Endothelial cell of umbilical vein (primary cell): ENCODE measurements around the gene DOK1.

Source experiments
- EZH2 ChIP-seq: IDR thresholded peaks from 2 replicates; pipeline ENCODE4 v1.6.1; 2012; ENCODE audit warnings: borderline replicate concordance, low read depth, mild to moderate bottlenecking, moderate library complexity, low read length, inconsistent platforms; ENCODE audit not compliant: severe bottlenecking
- POLR2AphosphoS5 ChIP-seq: IDR thresholded peaks from 2 replicates; pipeline ENCODE4 v1.6.1; 2012; ENCODE audit warnings: low read depth, mild to moderate bottlenecking, control low read depth, low read length, moderate library complexity; ENCODE audit not compliant: insufficient read depth
- TF ChIP-seq, protein P1 (sequence below), 2 donors: IDR thresholded peaks; 1 replicate in 1 of 2; 2 replicates in 1 of 2; pipeline ENCODE4 v1.5.1; 2011; ENCODE audit warnings: low read length in 2 of 2, mild to moderate bottlenecking in 2 of 2, moderate library complexity in 2 of 2, control low read depth in 1 of 2, inconsistent platforms in 1 of 2, low read depth in 1 of 2; ENCODE audit not compliant: insufficient read depth in 1 of 2; ENCODE audit errors: extremely low read depth in 1 of 2

DNA sequence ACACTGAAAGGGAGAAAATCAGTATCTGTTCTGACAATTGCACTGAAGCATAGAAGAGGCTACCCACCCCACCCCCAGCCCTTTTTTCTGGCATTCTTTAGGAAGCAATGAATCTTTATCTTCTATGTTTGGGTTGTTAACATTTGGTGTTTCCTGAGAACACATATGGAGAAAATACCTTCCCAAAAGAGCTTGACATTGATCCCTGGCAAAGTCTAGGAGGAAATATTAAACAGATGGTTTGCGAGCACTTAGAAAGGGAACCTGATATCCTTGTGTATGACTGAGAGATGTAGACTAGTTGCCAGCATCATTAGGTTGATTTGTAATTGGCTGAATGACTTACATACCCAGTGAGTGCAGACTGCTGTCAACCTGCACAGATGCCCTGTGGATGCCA, 42.9 kb downstream of the DOK1 start:
- TF ChIP-seq, protein P1, sequence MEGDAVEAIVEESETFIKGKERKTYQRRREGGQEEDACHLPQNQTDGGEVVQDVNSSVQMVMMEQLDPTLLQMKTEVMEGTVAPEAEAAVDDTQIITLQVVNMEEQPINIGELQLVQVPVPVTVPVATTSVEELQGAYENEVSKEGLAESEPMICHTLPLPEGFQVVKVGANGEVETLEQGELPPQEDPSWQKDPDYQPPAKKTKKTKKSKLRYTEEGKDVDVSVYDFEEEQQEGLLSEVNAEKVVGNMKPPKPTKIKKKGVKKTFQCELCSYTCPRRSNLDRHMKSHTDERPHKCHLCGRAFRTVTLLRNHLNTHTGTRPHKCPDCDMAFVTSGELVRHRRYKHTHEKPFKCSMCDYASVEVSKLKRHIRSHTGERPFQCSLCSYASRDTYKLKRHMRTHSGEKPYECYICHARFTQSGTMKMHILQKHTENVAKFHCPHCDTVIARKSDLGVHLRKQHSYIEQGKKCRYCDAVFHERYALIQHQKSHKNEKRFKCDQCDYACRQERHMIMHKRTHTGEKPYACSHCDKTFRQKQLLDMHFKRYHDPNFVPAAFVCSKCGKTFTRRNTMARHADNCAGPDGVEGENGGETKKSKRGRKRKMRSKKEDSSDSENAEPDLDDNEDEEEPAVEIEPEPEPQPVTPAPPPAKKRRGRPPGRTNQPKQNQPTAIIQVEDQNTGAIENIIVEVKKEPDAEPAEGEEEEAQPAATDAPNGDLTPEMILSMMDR (IDR thresholded peaks at IDR 0.05; ENCODE audit: extremely low read depth in 1 of 2, insufficient read depth in 1 of 2, low read depth in 1 of 2, low read length in 2 of 2): no peak
- TF ChIP-seq POLR2AphosphoS5: no peak
- TF ChIP-seq EZH2: no peak
